ENCODE measurements around the gene DNM3. TPM values are rescaled to one million over a fixed set of nuclear protein-coding genes. Genes with fewer than 3 reads are reported as not detected.
A peak's percentile ranks its signal among the peaks of the same experiment; 100 is the strongest.

The DNM3 gene
- total and polyA plus RNA-seq, 9 of the 15 experiments (the other 6 are each of a cell fraction or from before 2014, with no cell fraction given): 0.08 to 0.36 (median 0.22) TPM; not detected in 1

DNA sequence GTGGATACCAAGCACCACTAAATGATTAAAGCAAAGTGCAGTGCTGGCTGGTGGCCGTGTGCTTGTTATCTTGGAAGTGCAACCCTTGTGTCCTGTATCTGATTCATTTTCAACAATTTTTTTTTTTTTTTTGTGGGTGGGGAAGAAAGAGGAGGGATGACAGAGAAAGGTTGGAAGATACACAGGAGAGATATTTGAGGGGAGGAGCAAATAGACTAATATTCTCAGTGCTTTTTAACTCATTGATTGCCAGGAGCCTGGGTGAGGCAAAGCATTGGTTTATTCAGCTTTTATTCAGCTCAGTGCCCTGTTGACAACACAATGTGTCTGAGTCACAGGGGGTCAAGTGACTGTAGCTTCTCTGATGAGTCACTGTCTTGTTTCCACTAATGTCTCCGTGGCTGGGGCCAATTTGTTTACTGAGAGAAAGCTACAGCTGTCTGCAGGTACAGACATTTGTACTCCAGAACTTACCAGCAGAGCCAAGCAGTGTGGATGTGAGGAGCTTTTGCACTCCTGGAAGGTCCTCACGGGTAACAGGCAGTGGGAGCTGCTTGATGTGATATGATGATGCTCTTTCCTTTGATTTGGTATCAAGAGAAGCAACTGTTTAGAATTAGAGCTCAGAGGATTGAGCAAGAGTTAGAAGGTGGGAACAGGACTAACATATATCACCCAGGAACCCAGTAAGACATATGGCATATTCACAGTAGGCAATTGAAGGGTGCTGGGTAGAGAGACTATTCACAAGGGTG, 23.6 kb upstream of the DNM3 start (continued):
- TF ChIP-seq FOXA3 (CRISPR knock-in tag; conservative IDR thresholded peaks at IDR 0.05 in 1 of 2, IDR thresholded peaks at IDR 0.05 in 1 of 2) (peak; percentile 9 to 72; a peak in 2 of 4 replicates), HNRNPL (IDR thresholded peaks at IDR 0.05; ENCODE audit: low read depth, low read length) (no peak), JUNB (CRISPR knock-in tag; conservative IDR thresholded peaks at IDR 0.05) (peak; percentile 38; the same call in 1 of the 2 replicates), ZNF589 (CRISPR knock-in tag; IDR thresholded peaks at IDR 0.05; ENCODE audit: low read depth) (0 out of 2 replicates have a peak, but pooled peaks have one; percentile 40)
- TF ChIP-seq, protein P1, sequence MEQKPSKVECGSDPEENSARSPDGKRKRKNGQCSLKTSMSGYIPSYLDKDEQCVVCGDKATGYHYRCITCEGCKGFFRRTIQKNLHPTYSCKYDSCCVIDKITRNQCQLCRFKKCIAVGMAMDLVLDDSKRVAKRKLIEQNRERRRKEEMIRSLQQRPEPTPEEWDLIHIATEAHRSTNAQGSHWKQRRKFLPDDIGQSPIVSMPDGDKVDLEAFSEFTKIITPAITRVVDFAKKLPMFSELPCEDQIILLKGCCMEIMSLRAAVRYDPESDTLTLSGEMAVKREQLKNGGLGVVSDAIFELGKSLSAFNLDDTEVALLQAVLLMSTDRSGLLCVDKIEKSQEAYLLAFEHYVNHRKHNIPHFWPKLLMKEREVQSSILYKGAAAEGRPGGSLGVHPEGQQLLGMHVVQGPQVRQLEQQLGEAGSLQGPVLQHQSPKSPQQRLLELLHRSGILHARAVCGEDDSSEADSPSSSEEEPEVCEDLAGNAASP (IDR thresholded peaks at IDR 0.05): no peak

DNA sequence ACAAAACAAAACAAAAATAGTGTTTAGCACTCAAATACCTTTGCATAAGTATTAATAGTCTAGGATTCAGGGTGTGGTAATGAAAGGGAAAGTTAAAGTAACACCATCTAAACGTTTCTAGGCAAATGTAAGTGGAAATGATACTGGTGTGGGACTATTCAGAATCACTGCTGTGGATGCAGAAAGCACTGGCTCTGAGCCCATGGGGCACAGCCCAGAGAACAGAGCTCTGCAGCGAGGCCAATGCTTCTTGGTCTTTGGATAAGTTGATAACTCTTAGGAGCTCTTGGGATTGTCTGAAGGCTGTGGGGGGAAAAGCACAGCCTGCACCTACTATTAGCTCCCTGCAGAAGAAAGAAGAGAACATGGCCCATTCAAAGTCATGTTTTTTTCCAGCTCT, 21.4 kb upstream of the DNM3 start:
- FAIRE-seq: no peak
- Histone ChIP-seq H3K4me2 (ENCODE audit: insufficient read depth, low read length) (no peak overlapping the region), H3K4me1 (replicated peaks in 1 of 2; ENCODE audit: control insufficient read depth in 2 of 2, insufficient read depth in 2 of 2, low read length in 2 of 2) (peaks cover 0 to 7% of the 10 kb centered on the region in 2 experiments; a peak in 2 of 5 replicates), H3K9ac (ENCODE audit: insufficient read depth in 1 of 2, low read depth in 2 of 2, low read length in 2 of 2) (no peak overlapping the region), H3K79me2 (ENCODE audit: control insufficient read depth, insufficient read depth, low read length) (no peaks in the 10 kb centered on the region), H4K20me1 (replicated peaks; ENCODE audit: control insufficient read depth, insufficient read depth, low read length) (no peaks in the 10 kb centered on the region), H2AFZ (ENCODE audit: low read depth, low read length) (no peak overlapping the region), H3K36me3 (ENCODE audit: control insufficient read depth, insufficient read depth, low read length) (no peaks in the 10 kb centered on the region), H3K27ac (ENCODE audit: extremely low read depth, low read depth, low read length) (no peak overlapping the region), H3K4me3 (no peak overlapping the region), H3K9me1 (ENCODE audit: control insufficient read depth, insufficient read depth, low read length) (no peaks in the 10 kb centered on the region), H3K9me3 (replicated peaks; ENCODE audit: control insufficient read depth, insufficient read depth, low read depth, low read length) (no peaks in the 10 kb centered on the region), H3K27me3 (ENCODE audit: control insufficient read depth in 2 of 2, insufficient read depth in 2 of 2, low read length in 2 of 2) (0 out of 5 replicates have a peak, but pooled peaks cover 0 to 4% of the 10 kb centered on the region in 2 experiments)
- DNase-seq (ENCODE audit: extremely low read depth in 1 of 4, low spot score in 3 of 4): no peak
- CTCF ChIA-PET (ENCODE audit: low intra/inter-chr PET ratio): no interaction called here
- BruUV-seq (replicated peaks): no TSS peak
- intact Hi-C loops (cut with micrococcal nuclease) (no loop called here), in situ Hi-C loops (cut with MboI) (no loop called here)
- ATAC-seq: no peak
- POLR2A ChIA-PET: interaction anchor here (0.7 kb wide), 2 partner anchors 20 to 43 kb away, joined by 3 to 5 read pairs; no protein-coding TSS in a partner anchor
- 4% methylated on average over 2 of the region's 2 CpGs for WGBS (ENCODE audit: insufficient coverage, low coverage, missing lambda C conversion rate)
- no peak for TF ChIP-seq MAFF (IDR thresholded peaks at IDR 0.05; ENCODE audit: low read length)
- no peak for TF ChIP-seq ZBTB17 (CRISPR knock-in tag; IDR thresholded peaks at IDR 0.05)
- no peak for TF ChIP-seq PCBP1 (IDR thresholded peaks at IDR 0.05; ENCODE audit: low read depth, low read length, poor library complexity, severe bottlenecking)
- TF ChIP-seq, protein P2, sequence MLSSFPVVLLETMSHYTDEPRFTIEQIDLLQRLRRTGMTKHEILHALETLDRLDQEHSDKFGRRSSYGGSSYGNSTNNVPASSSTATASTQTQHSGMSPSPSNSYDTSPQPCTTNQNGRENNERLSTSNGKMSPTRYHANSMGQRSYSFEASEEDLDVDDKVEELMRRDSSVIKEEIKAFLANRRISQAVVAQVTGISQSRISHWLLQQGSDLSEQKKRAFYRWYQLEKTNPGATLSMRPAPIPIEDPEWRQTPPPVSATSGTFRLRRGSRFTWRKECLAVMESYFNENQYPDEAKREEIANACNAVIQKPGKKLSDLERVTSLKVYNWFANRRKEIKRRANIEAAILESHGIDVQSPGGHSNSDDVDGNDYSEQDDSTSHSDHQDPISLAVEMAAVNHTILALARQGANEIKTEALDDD (IDR thresholded peaks at IDR 0.05): no peak
- TF ChIP-seq ZNF263 (CRISPR knock-in tag; IDR thresholded peaks at IDR 0.05; ENCODE audit: borderline replicate concordance): no peak
- TF ChIP-seq ZNF354B (CRISPR knock-in tag; IDR thresholded peaks at IDR 0.05): no peak
- no peak for TF ChIP-seq EWSR1 (IDR thresholded peaks at IDR 0.05; ENCODE audit: borderline replicate concordance, low read depth, partially characterized antibody)
- TF ChIP-seq, protein P3, sequence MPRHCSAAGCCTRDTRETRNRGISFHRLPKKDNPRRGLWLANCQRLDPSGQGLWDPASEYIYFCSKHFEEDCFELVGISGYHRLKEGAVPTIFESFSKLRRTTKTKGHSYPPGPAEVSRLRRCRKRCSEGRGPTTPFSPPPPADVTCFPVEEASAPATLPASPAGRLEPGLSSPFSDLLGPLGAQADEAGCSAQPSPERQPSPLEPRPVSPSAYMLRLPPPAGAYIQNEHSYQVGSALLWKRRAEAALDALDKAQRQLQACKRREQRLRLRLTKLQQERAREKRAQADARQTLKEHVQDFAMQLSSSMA (CRISPR knock-in tag; IDR thresholded peaks at IDR 0.05): no peak
- TF ChIP-seq ZNF134 (CRISPR knock-in tag; conservative IDR thresholded peaks at IDR 0.05): no peak
- TF ChIP-seq ZNF436 (CRISPR knock-in tag; IDR thresholded peaks at IDR 0.05): no peak
- TF ChIP-seq, protein P4, sequence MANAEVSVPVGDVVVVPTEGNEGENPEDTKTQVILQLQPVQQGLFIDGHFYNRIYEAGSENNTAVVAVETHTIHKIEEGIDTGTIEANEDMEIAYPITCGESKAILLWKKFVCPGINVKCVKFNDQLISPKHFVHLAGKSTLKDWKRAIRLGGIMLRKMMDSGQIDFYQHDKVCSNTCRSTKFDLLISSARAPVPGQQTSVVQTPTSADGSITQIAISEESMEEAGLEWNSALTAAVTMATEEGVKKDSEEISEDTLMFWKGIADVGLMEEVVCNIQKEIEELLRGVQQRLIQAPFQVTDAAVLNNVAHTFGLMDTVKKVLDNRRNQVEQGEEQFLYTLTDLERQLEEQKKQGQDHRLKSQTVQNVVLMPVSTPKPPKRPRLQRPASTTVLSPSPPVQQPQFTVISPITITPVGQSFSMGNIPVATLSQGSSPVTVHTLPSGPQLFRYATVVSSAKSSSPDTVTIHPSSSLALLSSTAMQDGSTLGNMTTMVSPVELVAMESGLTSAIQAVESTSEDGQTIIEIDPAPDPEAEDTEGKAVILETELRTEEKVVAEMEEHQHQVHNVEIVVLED (CRISPR knock-in tag; IDR thresholded peaks at IDR 0.05): no peak
- TF ChIP-seq ATF7 (IDR thresholded peaks at IDR 0.05): no peak
